Uterus (tissue), 4 donors: Measurements from ENCODE around the gene GTF3C6. TPM values are rescaled to one million over a fixed set of nuclear protein-coding genes. Genes with fewer than 3 reads are reported as not detected.
"Not testable (repeated sequence)": the region's sequence is repeated elsewhere in the genome, so short reads cannot be mapped to it uniquely, and the experiment has no call there.

Experiments
- DNase-seq, 2 donors: peaks; one replicate each; pipeline ENCODE4 v3.0.0-alpha.2; 2019 to 2020
- H3K27ac ChIP-seq, 2 donors: fragments of 200-600 bp; sonication (generic); 1 replicate in 1 of 2; 2 replicates in 1 of 2; pipeline ENCODE4 v1.5.1; 2016 to 2018
- H3K27me3 ChIP-seq, 2 donors: fragments of 200-600 bp; sonication (generic); one replicate each; pipeline ENCODE4 v1.5.1; 2018 to 2019; ENCODE audit warnings: control low read depth in 1 of 2
- H3K36me3 ChIP-seq, 2 donors: fragments of 200-600 bp; sonication (generic); one replicate each; pipeline ENCODE4 v1.5.1; 2019; ENCODE audit warnings: control low read depth in 1 of 2
- H3K4me1 ChIP-seq, 2 donors: fragments of 200-600 bp; sonication (generic); one replicate each; pipeline ENCODE4 v1.5.1; 2018 to 2019; ENCODE audit warnings: control low read depth in 1 of 2
- H3K4me3 ChIP-seq, 2 donors: fragments of 200-600 bp; sonication (generic); 1 replicate in 1 of 2; 2 replicates in 1 of 2; pipeline ENCODE4 v1.5.1; 2018 to 2019; ENCODE audit warnings: mild to moderate bottlenecking in 1 of 2
- H3K9me3 ChIP-seq, 2 donors: fragments of 200-600 bp; sonication (generic); one replicate each; pipeline ENCODE4 v1.5.1; 2019; ENCODE audit warnings: control low read depth in 1 of 2
- POLR2A ChIP-seq, 2 donors: fragments of 450-650 bp; IDR thresholded peaks; one replicate each; pipeline ENCODE4 v1.6.1; 2016; ENCODE audit warnings: antibody characterized with exemption in 2 of 2, mild to moderate bottlenecking in 1 of 2, moderate library complexity in 1 of 2
- intact Hi-C: fragments of 100-400 bp; cut with DNase I; formaldehyde crosslinking; loops from one replicate; pipeline ENCODE4 v1.15.1; 2023; ENCODE audit warnings: low total_unique reads
- total RNA-seq, 4 donors: library from RNA; depleted of rRNA in 3 of 4; stranded (reverse); fragments of >200 nt in 3 of 4; gene quantifications; one replicate each; pipeline versions ENCODE4 v1.1.0 to v1.2.4, GENCODE V29; 2014 to 2023
- TF ChIP-seq, protein P1 (sequence below), 4 experiments: fragments of 200-600 bp in 2 of 4; fragments of 450-650 bp in 2 of 4; sonication (generic) in 2 of 4; IDR thresholded peaks; one replicate each; pipeline ENCODE4 v1.5.1; 2016 to 2019; ENCODE audit warnings: antibody characterized with exemption in 4 of 4, mild to moderate bottlenecking in 2 of 4, moderate library complexity in 1 of 4
- donor health status: DM: yes; HTN: yes; CAD: no.

GTF3C6 gene
- total RNA-seq, 4 donors from 2014 or later: 3.8 to 43.4 (median 28.5) TPM

DNA sequence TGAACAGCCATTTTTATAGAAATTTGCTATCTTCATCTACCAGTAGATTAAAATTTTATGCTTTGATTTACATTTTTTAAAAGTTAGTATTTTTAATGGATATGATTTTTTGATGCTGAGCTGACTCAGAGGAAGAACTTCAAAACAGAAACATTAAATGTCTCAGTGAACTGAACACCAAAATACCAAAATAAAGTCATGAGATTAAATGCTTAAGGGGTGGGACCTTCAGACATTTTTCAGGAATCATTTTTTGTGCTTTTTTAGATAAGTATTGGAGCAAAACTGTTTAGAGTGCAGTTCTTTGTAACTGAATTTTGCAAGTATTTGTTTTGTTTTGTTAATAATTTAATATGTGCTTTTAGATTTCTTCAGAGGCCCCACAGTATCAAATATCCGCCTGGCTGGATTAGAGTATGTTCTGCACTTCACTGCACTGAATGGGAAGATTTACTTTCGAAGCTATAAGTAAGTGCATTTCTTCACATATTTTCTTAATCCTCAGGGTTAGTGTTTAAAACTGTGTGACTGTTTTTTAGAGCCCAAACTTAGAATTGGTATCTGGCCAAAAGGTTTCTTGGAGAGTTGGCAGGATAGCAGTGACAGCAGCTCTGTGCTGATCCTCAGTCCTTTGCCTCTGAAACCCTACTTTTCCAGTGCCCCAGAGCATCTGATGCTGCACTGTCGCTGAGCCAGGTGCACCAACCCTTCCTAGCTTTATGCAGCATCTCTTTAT lies 57.1 kb downstream of the GTF3C6 start:
- no peak overlapping the region for H3K4me3 ChIP-seq
- no peak overlapping the region for H3K27ac ChIP-seq
- no peaks in the 10 kb centered on the region for H3K27me3 ChIP-seq
- no peaks in the 10 kb centered on the region for H3K36me3 ChIP-seq
- DNase-seq: no peak
- H3K9me3 ChIP-seq: no peaks in the 10 kb centered on the region
- TF ChIP-seq, protein P1, sequence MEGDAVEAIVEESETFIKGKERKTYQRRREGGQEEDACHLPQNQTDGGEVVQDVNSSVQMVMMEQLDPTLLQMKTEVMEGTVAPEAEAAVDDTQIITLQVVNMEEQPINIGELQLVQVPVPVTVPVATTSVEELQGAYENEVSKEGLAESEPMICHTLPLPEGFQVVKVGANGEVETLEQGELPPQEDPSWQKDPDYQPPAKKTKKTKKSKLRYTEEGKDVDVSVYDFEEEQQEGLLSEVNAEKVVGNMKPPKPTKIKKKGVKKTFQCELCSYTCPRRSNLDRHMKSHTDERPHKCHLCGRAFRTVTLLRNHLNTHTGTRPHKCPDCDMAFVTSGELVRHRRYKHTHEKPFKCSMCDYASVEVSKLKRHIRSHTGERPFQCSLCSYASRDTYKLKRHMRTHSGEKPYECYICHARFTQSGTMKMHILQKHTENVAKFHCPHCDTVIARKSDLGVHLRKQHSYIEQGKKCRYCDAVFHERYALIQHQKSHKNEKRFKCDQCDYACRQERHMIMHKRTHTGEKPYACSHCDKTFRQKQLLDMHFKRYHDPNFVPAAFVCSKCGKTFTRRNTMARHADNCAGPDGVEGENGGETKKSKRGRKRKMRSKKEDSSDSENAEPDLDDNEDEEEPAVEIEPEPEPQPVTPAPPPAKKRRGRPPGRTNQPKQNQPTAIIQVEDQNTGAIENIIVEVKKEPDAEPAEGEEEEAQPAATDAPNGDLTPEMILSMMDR (IDR thresholded peaks at IDR 0.05): no peak
- TF ChIP-seq POLR2A (IDR thresholded peaks at IDR 0.05): no peak
- intact Hi-C loops: no loop called here
- no peaks in the 10 kb centered on the region for H3K4me1 ChIP-seq

DNA sequence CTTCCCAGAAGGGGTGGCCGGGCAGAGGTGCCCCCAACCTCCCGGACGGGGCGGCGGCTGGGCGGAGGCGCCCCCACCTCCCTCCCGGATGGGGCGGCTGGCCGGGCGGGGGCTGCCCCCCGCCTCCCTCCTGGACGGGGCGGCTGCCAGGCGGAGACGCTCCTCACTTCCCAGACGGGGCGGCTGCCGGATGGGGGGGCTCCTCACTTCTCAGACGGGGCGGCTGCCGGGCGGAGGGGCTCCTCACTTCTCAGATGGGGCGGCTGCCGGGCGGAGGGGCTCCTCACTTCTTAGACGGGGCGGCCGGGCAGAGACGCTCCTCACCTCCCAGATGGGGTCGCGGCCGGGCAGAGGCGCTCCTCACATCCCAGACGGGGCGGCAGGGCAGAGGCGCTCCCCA lies 58.7 kb downstream of the GTF3C6 start:
- H3K27me3 ChIP-seq, DNase-seq, H3K27ac ChIP-seq, H3K36me3 ChIP-seq, intact Hi-C loops, H3K4me3 ChIP-seq, H3K9me3 ChIP-seq, H3K4me1 ChIP-seq: not testable (repeated sequence)

Other genes starting within 250 kb of the GTF3C6 start
- 10 to 100 TPM in 2 of 4 donors, 1 to 10 TPM in 2; 1.0 to 34.3 (median 12.9) TPM for gene CDK19, start 143.2 kb upstream of the GTF3C6 start, total RNA-seq
- gene AMD1, start 83.9 kb upstream of the GTF3C6 start, total RNA-seq: 100 to 1,000 TPM in 3 of 4 donors, 10 to 100 TPM in 1; 75.8 to 121 (median 101) TPM
- 10 to 100 TPM in 3 of 4 donors, 1 to 10 TPM in 1; 8.2 to 36.4 (median 26.8) TPM for gene RPF2, start 23.3 kb downstream of the GTF3C6 start, total RNA-seq
- gene SLC16A10, start 128.8 kb downstream of the GTF3C6 start, total RNA-seq: 1 to 10 TPM in 2 of 4 donors, under 1 TPM in 1, not detected in 1; under 0.01 to 3.8 (median 1.2) TPM